Adipocyte (in vitro differentiated cells): ENCODE results near the gene GALNT5.
"Not testable (repeated sequence)": the region's sequence is repeated elsewhere in the genome, so short reads cannot be mapped to it uniquely, and the experiment has no call there.

Experiments used
- DNase-seq: peaks from one replicate; pipeline ENCODE4 v3.0.0-alpha.2; 2015; ENCODE audit warnings: low read depth
- H3K27me3 ChIP-seq: replicated peaks from 2 replicates; pipeline ENCODE4 v1.7.0; 2013; ENCODE audit warnings: mild to moderate bottlenecking, low read length, moderate library complexity; ENCODE audit not compliant: control insufficient read depth, insufficient read depth
- H3K36me3 ChIP-seq: 2 replicates; pipeline ENCODE4 v1.7.0; 2013; ENCODE audit warnings: low read length, mild to moderate bottlenecking, moderate library complexity; ENCODE audit not compliant: control insufficient read depth, insufficient read depth, severe bottlenecking
- H3K4me1 ChIP-seq: 2 replicates; pipeline ENCODE4 v1.7.0; 2013; ENCODE audit warnings: mild to moderate bottlenecking, low read length, moderate library complexity; ENCODE audit not compliant: control insufficient read depth, insufficient read depth
- H3K4me3 ChIP-seq: 2 replicates; pipeline ENCODE4 v1.7.0; 2013; ENCODE audit warnings: mild to moderate bottlenecking, low read length, moderate library complexity
- H3K9ac ChIP-seq: 2 replicates; pipeline ENCODE4 v1.7.0; 2013; ENCODE audit warnings: mild to moderate bottlenecking, low read length, moderate library complexity
- H3K9me3 ChIP-seq: 2 replicates; pipeline ENCODE4 v1.7.0; 2013; ENCODE audit warnings: mild to moderate bottlenecking, low read length, moderate library complexity; ENCODE audit not compliant: control insufficient read depth

The GALNT5 gene

DNA sequence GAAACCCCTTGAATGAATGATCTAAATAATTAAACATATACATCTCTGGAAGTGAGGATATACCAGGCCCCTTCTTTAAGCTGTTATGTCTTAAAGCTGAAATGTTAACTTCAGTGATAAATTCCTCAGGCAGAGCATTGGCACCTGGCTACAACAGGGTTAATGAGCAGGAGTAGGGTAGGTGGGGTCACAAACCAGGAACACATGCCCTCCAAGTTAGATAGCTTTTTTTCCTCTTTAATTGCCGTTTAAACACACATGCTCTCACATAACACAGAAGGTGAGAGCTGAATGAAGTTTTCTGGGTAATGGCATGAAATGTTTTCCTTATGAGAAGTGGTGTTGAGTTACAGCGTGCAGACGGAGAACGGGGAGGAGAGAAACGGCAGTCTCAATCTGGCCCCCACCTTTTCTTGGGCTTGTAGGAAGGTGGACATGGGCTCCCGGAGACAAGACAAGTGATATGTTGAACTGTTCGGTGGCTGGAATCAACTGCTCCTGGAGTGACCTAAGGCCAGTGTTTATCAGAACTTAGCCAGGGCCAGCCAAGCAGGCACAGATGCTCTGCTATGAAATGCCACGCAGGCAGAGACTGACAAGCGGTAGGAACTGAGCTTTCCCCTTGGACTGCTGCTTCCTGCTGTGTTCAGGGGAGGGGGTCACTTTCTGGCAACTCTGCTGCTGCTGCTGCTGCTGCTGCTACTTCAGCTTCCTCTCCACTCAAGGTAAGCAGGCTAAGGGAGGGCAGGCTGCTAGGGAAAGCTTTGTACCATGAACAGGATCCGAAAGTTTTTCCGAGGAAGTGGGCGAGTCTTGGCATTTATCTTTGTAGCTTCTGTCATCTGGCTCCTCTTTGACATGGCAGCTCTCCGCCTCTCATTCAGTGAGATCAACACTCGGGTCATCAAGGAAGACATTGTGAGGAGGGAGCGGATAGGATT lies at the start of gene GALNT5:
Gene GALNT5, plus strand, starts transcription at position 394 of the 941 bp plus-strand sequence. Its CDS starts 378 bp downstream, at position 772.
- peaks cover 20% of the 10 kb centered on the region for H3K4me1 ChIP-seq
- DNase-seq, result peak; percentile 82

GRCh38 chr2:157216286-157216965 lies 41.1 kb upstream of the GALNT5 start:
- no peak for DNase-seq
- Histone ChIP-seq H3K4me1 (no peaks in the 10 kb centered on the region), H3K36me3 (no peaks in the 10 kb centered on the region), H3K4me3 (no peak overlapping the region), H3K9me3 (no peaks in the 10 kb centered on the region), H3K9ac (no peak overlapping the region), H3K27me3 (no peaks in the 10 kb centered on the region)

More for the DNA sequence above, at the start of gene GALNT5:
- Histone ChIP-seq H3K4me3 (peak within 1 kb of the TSS; percentile 77), H3K9me3 (no peaks in the 10 kb centered on the region), H3K36me3 (no peaks in the 10 kb centered on the region), H3K27me3 (no peaks in the 10 kb centered on the region), H3K9ac (peak within 1 kb of the TSS; percentile 61)

DNA sequence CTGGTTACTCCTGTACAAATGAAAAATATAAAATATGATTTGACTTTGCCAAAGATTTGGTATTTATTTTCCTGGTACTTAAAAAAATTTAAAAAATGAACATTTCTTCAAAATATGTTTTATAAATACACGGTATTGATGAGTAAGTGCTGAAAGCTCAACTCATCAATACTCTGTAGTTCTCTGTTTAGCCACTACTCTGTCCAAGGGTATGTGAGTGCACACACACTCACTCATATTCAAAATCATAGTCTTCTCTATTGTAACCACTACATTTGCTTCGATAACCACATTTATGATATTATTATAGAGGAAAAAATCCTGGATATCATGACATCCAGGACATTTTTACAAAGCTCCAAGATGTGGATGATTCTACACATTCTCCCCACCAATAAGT lies 40.1 kb upstream of the GALNT5 start:
- no peaks in the 10 kb centered on the region for H3K27me3 ChIP-seq
- H3K9me3 ChIP-seq, result no peaks in the 10 kb centered on the region
- no peak overlapping the region for H3K9ac ChIP-seq
- no peaks in the 10 kb centered on the region for H3K36me3 ChIP-seq
- no peak overlapping the region for H3K4me3 ChIP-seq
- H3K4me1 ChIP-seq, result no peaks in the 10 kb centered on the region
- DNase-seq, result no peak

DNA sequence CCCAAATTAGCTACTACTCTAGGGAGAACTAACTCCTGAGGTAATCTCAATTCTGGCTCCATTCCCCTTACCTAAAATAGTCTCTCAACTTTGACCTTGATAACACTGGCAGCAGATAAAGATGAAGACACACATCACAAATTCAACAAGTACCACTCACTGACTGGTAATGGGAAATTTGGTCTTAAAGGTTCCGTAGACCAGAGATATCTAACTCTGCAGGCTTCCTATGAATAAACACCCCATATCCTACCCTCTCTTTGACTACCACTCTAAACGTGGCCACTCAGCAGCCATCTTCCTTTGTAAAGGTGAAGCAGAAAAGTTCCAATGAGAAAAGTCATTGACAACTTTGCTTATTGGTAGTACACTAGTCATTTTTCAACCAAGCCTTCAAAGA lies 38.6 kb upstream of the GALNT5 start:
- Histone ChIP-seq H3K9me3 (no peaks in the 10 kb centered on the region), H3K4me1 (no peaks in the 10 kb centered on the region), H3K36me3 (no peaks in the 10 kb centered on the region), H3K9ac (no peak overlapping the region), H3K27me3 (no peaks in the 10 kb centered on the region), H3K4me3 (no peak overlapping the region)
- no peak for DNase-seq

DNA sequence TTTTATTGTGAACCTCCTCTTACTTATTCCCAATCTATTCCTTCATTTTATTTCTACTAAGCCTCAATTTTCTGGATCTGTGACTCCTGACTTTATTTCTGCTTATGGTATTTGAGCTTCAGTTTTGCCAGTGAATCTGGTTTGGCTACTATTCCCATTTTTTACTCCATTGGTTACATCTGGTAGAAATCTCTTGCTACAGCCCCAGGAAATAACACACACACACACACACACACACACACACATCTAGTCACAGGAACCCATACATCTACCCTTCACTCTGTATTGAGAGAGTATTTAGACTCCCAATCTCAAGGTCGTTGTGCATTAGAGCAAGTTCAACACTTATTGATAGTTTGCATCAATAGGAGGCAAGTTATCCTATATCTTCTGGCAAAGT lies 37.0 kb upstream of the GALNT5 start:
- H3K9me3 ChIP-seq, result no peaks in the 10 kb centered on the region
- no peak overlapping the region for H3K4me3 ChIP-seq
- no peaks in the 10 kb centered on the region for H3K27me3 ChIP-seq
- H3K9ac ChIP-seq, result no peak overlapping the region
- H3K36me3 ChIP-seq, result no peaks in the 10 kb centered on the region
- H3K4me1 ChIP-seq, result no peaks in the 10 kb centered on the region
- no peak for DNase-seq

DNA sequence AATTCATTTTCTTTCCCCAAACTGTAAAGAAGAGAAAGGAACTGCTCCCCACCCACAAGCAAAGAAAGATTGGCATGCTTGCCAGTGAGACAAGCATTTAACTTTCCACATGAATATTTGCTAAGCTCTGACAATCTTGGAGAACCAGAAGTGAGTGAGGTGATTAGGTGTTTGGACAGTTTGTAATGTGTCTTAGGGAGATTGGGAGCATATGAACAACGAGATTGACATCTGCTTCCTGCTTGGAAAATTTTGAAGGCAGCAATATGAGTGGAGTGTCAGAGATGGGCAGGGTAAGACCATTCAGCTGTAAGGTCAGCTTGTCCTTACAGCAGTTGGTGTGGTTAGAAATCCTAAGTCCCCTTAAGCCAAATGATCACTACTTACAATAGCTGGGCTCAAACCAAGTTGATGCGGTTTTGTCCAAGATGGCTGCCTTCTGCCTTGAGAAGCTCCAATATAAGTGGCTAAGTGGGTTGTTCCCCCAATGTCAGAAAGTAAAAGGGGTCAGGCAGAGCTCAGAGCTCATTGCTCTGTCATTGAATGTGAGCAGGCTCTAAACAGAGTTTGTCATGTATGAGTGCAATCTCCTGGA lies 36.0 kb upstream of the GALNT5 start:
- H3K9ac ChIP-seq, result no peak overlapping the region
- H3K4me3 ChIP-seq, result no peak overlapping the region
- H3K9me3 ChIP-seq, result no peaks in the 10 kb centered on the region
- H3K4me1 ChIP-seq, result no peaks in the 10 kb centered on the region
- no peak for DNase-seq
- H3K27me3 ChIP-seq, result no peaks in the 10 kb centered on the region
- H3K36me3 ChIP-seq, result no peaks in the 10 kb centered on the region

DNA sequence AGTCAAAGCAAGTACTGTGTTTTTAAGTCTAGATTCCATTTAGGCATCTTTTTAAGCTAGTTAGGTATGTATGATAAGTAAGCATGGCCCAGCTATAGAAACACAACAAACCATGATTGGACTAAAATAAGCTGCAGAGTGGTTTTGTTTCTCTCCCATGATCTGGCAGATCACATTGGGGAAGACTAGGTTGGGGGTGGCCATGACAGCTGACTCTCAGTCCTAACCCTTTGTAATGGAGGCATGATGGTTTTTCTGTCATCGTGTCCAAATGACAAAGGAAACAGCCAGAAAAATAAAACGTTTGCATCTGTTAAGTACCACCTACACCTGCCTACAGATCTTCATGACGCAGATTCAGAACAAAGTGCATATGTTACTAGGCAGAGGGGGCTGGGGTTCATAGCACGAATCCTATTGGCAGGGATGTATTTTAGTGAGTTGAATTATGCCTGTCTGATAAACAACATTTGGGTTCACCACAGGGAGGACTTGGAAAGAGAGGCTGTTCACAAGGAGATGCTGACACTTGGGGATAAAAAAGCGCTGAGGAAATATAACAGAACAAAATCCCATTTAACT lies 33.8 kb upstream of the GALNT5 start:
- no peak for DNase-seq
- no peaks in the 10 kb centered on the region for H3K27me3 ChIP-seq
- H3K9ac ChIP-seq, result no peak overlapping the region

GRCh38 chr2:157224448-157224847 lies 33.1 kb upstream of the GALNT5 start:
- not testable (repeated sequence) for H3K36me3 ChIP-seq, H3K9ac ChIP-seq, H3K4me3 ChIP-seq, DNase-seq, H3K27me3 ChIP-seq, H3K4me1 ChIP-seq, H3K9me3 ChIP-seq

More for the DNA sequence above, 33.8 kb upstream of the GALNT5 start:
- Histone ChIP-seq H3K9me3 (no peaks in the 10 kb centered on the region), H3K4me3 (no peak overlapping the region), H3K36me3 (no peaks in the 10 kb centered on the region), H3K4me1 (no peaks in the 10 kb centered on the region)

DNA sequence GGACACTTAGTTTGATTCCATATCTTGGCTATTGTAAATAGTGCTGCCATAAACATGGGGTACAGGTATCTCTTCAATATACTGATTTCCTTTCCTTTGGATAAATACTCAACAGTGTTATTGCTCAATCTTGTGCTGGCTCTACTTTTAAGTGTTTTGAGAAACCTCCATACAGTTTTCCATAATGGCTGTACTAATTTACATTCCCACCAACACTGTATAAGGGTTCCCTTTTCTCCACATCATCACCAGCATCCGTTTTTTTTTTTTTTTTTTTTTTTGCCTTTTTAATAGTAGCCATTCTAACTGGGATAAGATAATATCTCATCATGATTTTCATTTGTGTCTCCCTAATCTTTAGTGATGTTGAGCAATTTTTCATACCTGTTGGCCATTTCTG lies 29.9 kb upstream of the GALNT5 start:
- no peak overlapping the region for H3K4me3 ChIP-seq
- no peak for DNase-seq
- no peaks in the 10 kb centered on the region for H3K27me3 ChIP-seq
- H3K36me3 ChIP-seq, result no peaks in the 10 kb centered on the region
- peaks cover 9% of the 10 kb centered on the region for H3K4me1 ChIP-seq
- H3K9ac ChIP-seq, result no peak overlapping the region
- no peaks in the 10 kb centered on the region for H3K9me3 ChIP-seq

GRCh38 chr2:157228946-157229345 lies 28.6 kb upstream of the GALNT5 start:
- no peaks in the 10 kb centered on the region for H3K27me3 ChIP-seq
- no peak overlapping the region for H3K4me3 ChIP-seq
- no peak overlapping the region for H3K9ac ChIP-seq
- no peaks in the 10 kb centered on the region for H3K9me3 ChIP-seq
- H3K4me1 ChIP-seq, result peaks cover 15% of the 10 kb centered on the region
- DNase-seq, result no peak
- H3K36me3 ChIP-seq, result no peaks in the 10 kb centered on the region

DNA sequence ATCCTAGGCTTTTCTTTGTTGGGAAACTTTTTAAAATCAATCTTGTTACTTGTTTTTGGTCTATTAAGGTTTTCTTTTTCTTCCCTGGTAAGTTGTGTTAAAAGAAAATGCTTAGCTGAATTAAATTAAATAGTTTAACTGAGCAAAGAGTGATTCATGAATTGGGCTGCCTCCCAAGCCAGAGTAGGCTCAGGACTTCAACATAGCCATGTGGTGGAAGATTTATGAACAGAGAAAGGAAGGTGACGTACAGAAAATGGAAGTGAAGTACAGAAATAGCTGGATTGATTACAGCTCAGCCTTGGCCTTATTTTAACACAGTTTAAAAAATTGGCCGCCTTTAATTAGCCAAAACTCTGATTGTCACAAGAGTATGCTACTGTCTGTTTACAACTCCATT lies 27.9 kb upstream of the GALNT5 start:
- Histone ChIP-seq H3K27me3 (no peaks in the 10 kb centered on the region), H3K36me3 (no peaks in the 10 kb centered on the region), H3K4me3 (no peak overlapping the region), H3K4me1 (peaks cover 15% of the 10 kb centered on the region), H3K9ac (no peak overlapping the region), H3K9me3 (no peaks in the 10 kb centered on the region)
- DNase-seq, result peak; percentile 73
